K562 (cell line): ENCODE data around the gene LAMA2. TPM values are rescaled to one million over a fixed set of nuclear protein-coding genes. Genes with fewer than 3 reads are reported as not detected.

ENCODE experiments used
- ATAC-seq: fragments of 200-7000 bp; cut with Tn5 transposase; 3 replicates; pipeline ENCODE4 v1.9.1; 2020; ENCODE audit warnings: moderate library complexity
- BruUV-seq: library from RNA; stranded (reverse); fragments of 400-500 nt; replicated peaks from 2 replicates; lab custom pipeline; 2021; lab: Mats Ljungman, UMichigan
- CTCF ChIA-PET: fragments of 300-600 bp; formaldehyde crosslinking; extraction: SDS; loops from one replicate; lab custom pipeline; 2021; ENCODE audit warnings: low intra/inter-chr PET ratio; lab: Yijun Ruan, JAX
- POLR2A ChIA-PET: fragments of 300-600, 350-650 bp; sonication (Branson Sonifier 250); formaldehyde crosslinking; extraction: SDS; loops from one replicate; lab custom pipeline; 2021; ENCODE audit warnings: antibody characterized with exemption, inconsistent platforms; lab: Yijun Ruan, JAX
- DNase-seq, 4 experiments: peaks; one replicate each; pipeline versions ENCODE4 v3.0.0 to v3.0.0-alpha.2; 2011 to 2018; ENCODE audit warnings: low spot score in 3 of 4, mixed read lengths in 3 of 4; ENCODE audit errors: extremely low read depth in 1 of 4
- FAIRE-seq: peaks from 2 replicates; lab custom pipeline; 2011; peaks lifted over from hg19 to GRCh38; lab: Jason Lieb, UNC
- H2AFZ ChIP-seq: 2 replicates; pipeline ENCODE4 v1.6.0; 2011; ENCODE audit warnings: low read depth, low read length, control low read depth, inconsistent platforms
- H3K27ac ChIP-seq: fragments of 200-600 bp; 3 replicates; pipeline ENCODE4 v1.8.0; 2011; ENCODE audit warnings: low read depth, mild to moderate bottlenecking, control low read depth, inconsistent platforms, low read length, moderate library complexity, mixed read lengths; ENCODE audit errors: extremely low read depth
- H3K27me3 ChIP-seq, 2 experiments: fragments of 300-600 bp in 1 of 2; 2 replicates in 1 of 2; 3 replicates in 1 of 2; pipeline versions ENCODE4 v1.6.0 to v1.8.0; 2011; ENCODE audit warnings: inconsistent platforms in 2 of 2, low read length in 2 of 2, mild to moderate bottlenecking in 1 of 2, mixed read lengths in 1 of 2, moderate library complexity in 1 of 2; ENCODE audit not compliant: control insufficient read depth in 2 of 2, insufficient read depth in 2 of 2
- H3K36me3 ChIP-seq: fragments of 300-600 bp; 3 replicates; pipeline ENCODE4 v1.8.0; 2011; ENCODE audit warnings: mild to moderate bottlenecking, low read length, inconsistent platforms; ENCODE audit not compliant: control insufficient read depth, insufficient read depth
- H3K4me1 ChIP-seq, 2 experiments: fragments of 200-600 bp in 1 of 2; replicated peaks in 1 of 2; 2 replicates in 1 of 2; 3 replicates in 1 of 2; pipeline versions ENCODE4 v1.5.1 to v1.8.0; 2011; ENCODE audit warnings: inconsistent platforms in 2 of 2, low read length in 2 of 2, mild to moderate bottlenecking in 1 of 2, mixed read lengths in 1 of 2, moderate library complexity in 1 of 2; ENCODE audit not compliant: control insufficient read depth in 2 of 2, insufficient read depth in 2 of 2
- H3K4me2 ChIP-seq: 2 replicates; pipeline ENCODE4 v1.6.1; 2011; ENCODE audit warnings: low read length, control low read depth, inconsistent platforms, mixed read lengths; ENCODE audit not compliant: insufficient read depth
- H3K4me3 ChIP-seq: fragments of 200-600 bp; sonication (generic), shearing (Covaris generic); 2 replicates; pipeline ENCODE4 v1.5.1; 2016; ENCODE audit warnings: control low read depth, inconsistent platforms
- H3K79me2 ChIP-seq: fragments of 200-600 bp; 3 replicates; pipeline ENCODE4 v1.8.0; 2011; ENCODE audit warnings: low read length, inconsistent platforms; ENCODE audit not compliant: control insufficient read depth, insufficient read depth
- H3K9ac ChIP-seq, 2 experiments: 2 replicates each; pipeline versions ENCODE4 v1.6.0 to v1.6.1; 2011; ENCODE audit warnings: low read depth in 2 of 2, low read length in 2 of 2, control low read depth in 1 of 2, inconsistent platforms in 1 of 2, mild to moderate bottlenecking in 1 of 2, mixed read lengths in 1 of 2; ENCODE audit not compliant: insufficient read depth in 1 of 2
- H3K9me1 ChIP-seq: one replicate; pipeline ENCODE4 v1.6.0; 2011; ENCODE audit warnings: inconsistent platforms, mild to moderate bottlenecking, low read length, moderate library complexity; ENCODE audit not compliant: control insufficient read depth, insufficient read depth
- H3K9me3 ChIP-seq: replicated peaks from 2 replicates; pipeline ENCODE4 v1.5.1; 2011; ENCODE audit warnings: low read depth, low read length, inconsistent platforms; ENCODE audit not compliant: control insufficient read depth, insufficient read depth
- H4K20me1 ChIP-seq: replicated peaks from 2 replicates; pipeline ENCODE4 v1.6.1; 2011; ENCODE audit warnings: low read length, inconsistent platforms, mixed read lengths; ENCODE audit not compliant: control insufficient read depth, insufficient read depth
- CTCF ChIP-seq, 3 experiments: IDR thresholded peaks in 2 of 3; conservative IDR thresholded peaks in 1 of 3; 2 replicates each; pipeline ENCODE4 v1.5.1; 2011 to 2012; ENCODE audit warnings: low read length in 3 of 3, mild to moderate bottlenecking in 3 of 3, control low read depth in 2 of 3, improper control_type of control experiment in 1 of 3, inconsistent platforms in 1 of 3, low read depth in 1 of 3, mixed read lengths in 1 of 3, moderate library complexity in 1 of 3; ENCODE audit not compliant: insufficient read depth in 2 of 3
- NBN ChIP-seq: fragments of 450-650 bp; IDR thresholded peaks from 2 replicates; pipeline ENCODE4 v1.6.1; 2016; ENCODE audit warnings: low read depth, mild to moderate bottlenecking
- RAD21 ChIP-seq, 2 experiments: fragments of 250-450 bp in 1 of 2; fragments of 450-650 bp in 1 of 2; sonication (Bioruptor Pico) in 1 of 2; formaldehyde crosslinking in 1 of 2; IDR thresholded peaks in 1 of 2; conservative IDR thresholded peaks in 1 of 2; 2 replicates each; pipeline versions ENCODE4 v1.4.0 to v1.8.0; 2020 to 2022; ENCODE audit warnings: mild to moderate bottlenecking in 2 of 2, moderate library complexity in 1 of 2
- TEAD1 ChIP-seq, 2 experiments: fragments of 450-650 bp in 1 of 2; sonication (generic) in 1 of 2; formaldehyde crosslinking; IDR thresholded peaks; 2 replicates each; pipeline versions ENCODE4 v1.4.0 to v1.8.0; 2020 to 2022; ENCODE audit warnings: mild to moderate bottlenecking in 2 of 2, missing genetic modification reagents in 1 of 2
- WGBS: fragments of 100-300 bp; shearing (Covaris generic); methylation state at CpG from one replicate; pipeline ENCODE4 v1.1.6; 2016; ENCODE audit warnings: low coverage, mixed read lengths; ENCODE audit not compliant: insufficient coverage; ENCODE audit errors: missing lambda C conversion rate; 5-methylcytosine and 5-hydroxymethylcytosine counted together
- in situ Hi-C: fragments of 300-500 bp; cut with MboI; formaldehyde crosslinking; loops from 4 replicates; pipeline ENCODE4 v1.15.0; 2018; ENCODE audit warnings: inconsistent platforms, mixed read lengths
- intact Hi-C: fragments of 100-400 bp; cut with micrococcal nuclease; formaldehyde crosslinking; loops from 2 replicates; pipeline ENCODE4 v1.14.2; 2022
- polyA plus RNA-seq, 8 experiments: library from polyadenylated mRNA; depleted of rRNA in 4 of 8; stranded (reverse) in 5 of 8; unstranded in 3 of 8; fragments of >200 nt; fragmentation: Nextera tagmentation in 2 of 8; fragmentation: Illumina TruSeq in 1 of 8; extraction: Ambion mirVana in 2 of 8; extraction: Trizol in 1 of 8; gene quantifications; 2 replicates each; pipeline versions ENCODE4 v1.2.1 to v1.2.3, GENCODE V29; 2011 to 2014; ENCODE audit warnings: inconsistent platforms in 1 of 8, missing spikeins in 1 of 8
- total RNA-seq, 7 experiments: library from RNA; depleted of rRNA in 6 of 7; stranded (reverse); fragments of >200 nt in 6 of 7; fragmentation: Illumina TruSeq in 2 of 7; extraction: Trizol in 2 of 7; gene quantifications; 2 replicates each; pipeline versions ENCODE4 v1.2.1 to v1.2.3, GENCODE V29; 2011 to 2021; ENCODE audit warnings: low replicate concordance in 1 of 7

The LAMA2 gene
- total and polyA plus RNA-seq, 9 of the 15 experiments (the other 6 are each of a cell fraction or from before 2014, with no cell fraction given) = 0.04 to 1.5 (median 0.36) TPM

- Histone ChIP-seq H3K4me3 (no peak overlapping the region), H3K36me3 (no peaks in the 10 kb centered on the region), H3K27me3 (no peaks in the 10 kb centered on the region; a peak in 2 of 5 replicates), H3K4me2 (no peak overlapping the region), H3K9me1 (no peaks in the 10 kb centered on the region), H3K27ac (no peak overlapping the region), H4K20me1 (no peaks in the 10 kb centered on the region), H2AFZ (no peak overlapping the region), H3K4me1 (no peaks in the 10 kb centered on the region; a peak in 1 of 5 replicates), H3K79me2 (no peaks in the 10 kb centered on the region), H3K9ac (no peak overlapping the region), H3K9me3 (no peaks in the 10 kb centered on the region)
- in situ Hi-C loops (no loop called here), intact Hi-C loops (no loop called here)
- BruUV-seq = no TSS peak
- ChIA-PET CTCF (no interaction called here), POLR2A (no interaction called here)
- WGBS = 8% methylated on average over 5 of the region's 5 CpGs
- DNase-seq (no peak), ATAC-seq (no peak), FAIRE-seq (no peak)
- no peak for TF ChIP-seq TEAD1 (CRISPR knock-in tag; IDR thresholded peaks at IDR 0.05)
- 0 out of 4 replicates have a peak, but pooled peaks of 1 of the 2 experiments have one; percentile 18 for TF ChIP-seq RAD21 (CRISPR knock-in tag; conservative IDR thresholded peaks at IDR 0.05 in 1 of 2, IDR thresholded peaks at IDR 0.05 in 1 of 2)
- TF ChIP-seq CTCF (IDR thresholded peaks at IDR 0.05 in 2 of 3, conservative IDR thresholded peaks at IDR 0.05 in 1 of 3; ENCODE audit: insufficient read depth in 2 of 3, low read depth in 1 of 3, low read length in 3 of 3) = peak in 1 of 3 experiments; percentile 13; a peak in 1 of 6 replicates
- no peak for TF ChIP-seq NBN
Measured at GRCh38 chr6:129555206-129555832, 672.4 kb downstream of the LAMA2 start.
